ENCODE data around the gene FEV.

DNA sequence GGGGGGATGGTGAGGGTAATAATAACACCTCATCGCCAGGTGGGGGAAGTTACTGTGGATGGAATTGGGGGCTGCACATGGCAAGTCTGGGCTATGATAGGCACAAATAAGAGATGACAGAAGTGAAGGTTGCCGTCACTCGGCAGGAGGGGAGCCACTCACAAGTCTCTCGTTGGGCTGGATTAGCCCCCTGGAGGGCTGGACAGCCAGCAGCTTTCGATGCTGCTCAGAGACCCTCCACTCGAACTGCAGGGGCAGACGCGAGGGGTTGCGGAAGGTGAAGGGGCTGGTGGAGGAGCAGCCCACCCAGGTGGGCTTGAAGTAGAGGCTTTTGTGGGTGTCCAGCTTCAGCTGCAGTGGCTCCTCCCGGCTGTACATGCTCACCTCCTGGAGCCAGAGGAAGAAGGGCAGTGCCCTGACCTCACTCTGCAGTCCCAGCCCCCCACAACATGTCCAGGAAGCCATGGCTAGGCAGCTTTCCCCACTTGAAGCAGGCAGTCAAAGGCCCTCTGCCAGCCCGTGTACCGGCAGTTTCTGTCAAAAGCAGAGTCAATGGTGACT is 38.1 kb upstream of the FEV start:
- TF ChIP-seq, protein P1, sequence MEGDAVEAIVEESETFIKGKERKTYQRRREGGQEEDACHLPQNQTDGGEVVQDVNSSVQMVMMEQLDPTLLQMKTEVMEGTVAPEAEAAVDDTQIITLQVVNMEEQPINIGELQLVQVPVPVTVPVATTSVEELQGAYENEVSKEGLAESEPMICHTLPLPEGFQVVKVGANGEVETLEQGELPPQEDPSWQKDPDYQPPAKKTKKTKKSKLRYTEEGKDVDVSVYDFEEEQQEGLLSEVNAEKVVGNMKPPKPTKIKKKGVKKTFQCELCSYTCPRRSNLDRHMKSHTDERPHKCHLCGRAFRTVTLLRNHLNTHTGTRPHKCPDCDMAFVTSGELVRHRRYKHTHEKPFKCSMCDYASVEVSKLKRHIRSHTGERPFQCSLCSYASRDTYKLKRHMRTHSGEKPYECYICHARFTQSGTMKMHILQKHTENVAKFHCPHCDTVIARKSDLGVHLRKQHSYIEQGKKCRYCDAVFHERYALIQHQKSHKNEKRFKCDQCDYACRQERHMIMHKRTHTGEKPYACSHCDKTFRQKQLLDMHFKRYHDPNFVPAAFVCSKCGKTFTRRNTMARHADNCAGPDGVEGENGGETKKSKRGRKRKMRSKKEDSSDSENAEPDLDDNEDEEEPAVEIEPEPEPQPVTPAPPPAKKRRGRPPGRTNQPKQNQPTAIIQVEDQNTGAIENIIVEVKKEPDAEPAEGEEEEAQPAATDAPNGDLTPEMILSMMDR (IDR thresholded peaks at IDR 0.05; ENCODE audit: poor library complexity): no peak
- no peak for TF ChIP-seq EZH2 (IDR thresholded peaks at IDR 0.05; ENCODE audit: borderline replicate concordance)
- TF ChIP-seq EZH2phosphoT487 (IDR thresholded peaks at IDR 0.05; ENCODE audit: low read depth, severe bottlenecking, unreplicated experiment): no peak

All from hepatocyte (in vitro differentiated cells).